NT2/D1 (cell line): ENCODE data around the gene WNT1.

ENCODE experiments used
- SUZ12 ChIP-seq: IDR thresholded peaks from 2 replicates; pipeline ENCODE4 v1.6.1; 2011; ENCODE audit not compliant: insufficient read length, insufficient read depth; ENCODE audit errors: extremely low read depth
- YY1 ChIP-seq: IDR thresholded peaks from 2 replicates; pipeline ENCODE4 v1.6.1; 2011; ENCODE audit not compliant: insufficient read length, insufficient read depth
- ZNF274 ChIP-seq: IDR thresholded peaks from 2 replicates; pipeline ENCODE4 v1.6.1; 2011; ENCODE audit warnings: mild to moderate bottlenecking, low read depth, low read length

DNA sequence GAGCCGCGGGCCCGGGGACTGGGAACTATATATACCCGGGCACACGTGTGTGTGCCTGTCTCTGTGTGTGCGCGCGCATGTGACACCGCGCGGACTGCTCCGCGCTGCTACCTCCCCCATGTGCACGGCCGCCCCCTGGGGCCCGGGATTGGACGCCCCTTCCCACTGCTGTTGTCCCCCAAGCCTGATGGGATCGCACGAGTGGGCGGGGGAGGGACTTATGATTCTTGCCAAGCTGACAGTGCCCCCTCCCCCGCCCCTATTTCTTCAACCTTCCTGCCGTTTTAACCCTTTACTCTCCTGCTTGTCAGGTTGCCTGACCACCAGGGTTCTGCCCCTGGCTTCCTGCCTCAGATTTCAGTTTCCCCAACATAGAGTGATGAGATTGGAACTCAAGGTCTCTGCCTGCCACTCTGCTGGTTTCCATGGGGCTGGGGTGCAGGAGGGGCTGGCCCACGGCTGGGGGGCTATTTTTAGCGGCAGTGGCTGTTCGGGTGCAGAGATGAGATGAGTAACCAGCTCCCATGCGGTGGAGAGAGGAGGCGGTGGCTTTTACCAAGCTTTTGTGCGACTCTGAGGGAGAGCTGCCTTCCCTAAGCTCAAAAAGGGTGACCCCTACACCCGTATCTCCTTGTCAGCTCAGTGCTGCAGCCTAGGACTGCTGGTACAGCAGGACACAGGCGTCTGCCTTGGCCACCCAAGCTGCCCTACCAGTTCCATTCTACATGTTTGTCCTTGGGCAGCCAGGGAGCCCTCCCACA is 21.4 kb downstream of the WNT1 start, which contains the start of gene DDN:
- TF ChIP-seq SUZ12 (no peak), YY1 (no peak), ZNF274 (no peak)
